Left ventricle myocardium superior (tissue), 1 donor: ENCODE results near the gene TMEM154. TPM values are rescaled to one million over a fixed set of nuclear protein-coding genes. Genes with fewer than 3 reads are reported as not detected.

ENCODE experiments used
- ATAC-seq: fragments of 200-7000 bp; cut with Tn5 transposase; one replicate; pipeline ENCODE4 v1.9.1; 2020; ENCODE audit warnings: mild to moderate bottlenecking, moderate library complexity
- DNase-seq: peaks from one replicate; pipeline ENCODE4 v3.0.0-alpha.2; 2020
- intact Hi-C: fragments of 100-400 bp; cut with micrococcal nuclease; formaldehyde crosslinking; loops from one replicate; pipeline ENCODE4 v1.11.0; 2022
- total RNA-seq: library from RNA; stranded (reverse); fragmentation: NEBNext Ultra II Directional; extraction: Animal tissue kit (Norgen Biotek cat#: 25700); gene quantifications from one replicate; pipeline ENCODE4 v1.2.1, GENCODE V29; 2021
- donor health status: DM: no; HTN: yes; CAD: no; lungs with severe emphysema.

TMEM154 gene
- total RNA-seq, 1 donor from 2014 or later, result 3.3 TPM

- ATAC-seq (no peak), DNase-seq (no peak)
- intact Hi-C loops, result no loop called here
Measured at GRCh38 chr4:152606753-152607152, 73.0 kb downstream of the TMEM154 start.

- DNase-seq, result no peak
Measured at GRCh38 chr4:152605641-152606335, 74.0 kb downstream of the TMEM154 start.

GRCh38 chr4:152605031-152605430, 74.8 kb downstream of the TMEM154 start:
- intact Hi-C loops, result no loop called here
- no peak for ATAC-seq
- no peak for DNase-seq

More at GRCh38 chr4:152605641-152606335, 74.0 kb downstream of the TMEM154 start:
- intact Hi-C loops, result no loop called here
- ATAC-seq, result peak; percentile 78

GRCh38 chr4:152601156-152601555, 78.6 kb downstream of the TMEM154 start:
- intact Hi-C loops, result no loop called here
- DNase-seq (no peak), ATAC-seq (no peak)

- intact Hi-C loops, result no loop called here
- DNase-seq, result no peak
- ATAC-seq, result no peak
Measured at GRCh38 chr4:152599636-152600035, 80.2 kb downstream of the TMEM154 start.

GRCh38 chr4:152599095-152599494, 80.7 kb downstream of the TMEM154 start:
- ATAC-seq, result no peak
- intact Hi-C loops, result no loop called here
- DNase-seq, result no peak

- DNase-seq, result no peak
- intact Hi-C loops, result no loop called here
- ATAC-seq, result no peak
Measured at GRCh38 chr4:152598454-152598853, 81.3 kb downstream of the TMEM154 start.

- DNase-seq (no peak), ATAC-seq (no peak)
- intact Hi-C loops, result no loop called here
Measured at GRCh38 chr4:152594978-152595925, 84.5 kb downstream of the TMEM154 start.

GRCh38 chr4:152594057-152594456, 85.7 kb downstream of the TMEM154 start:
- intact Hi-C loops, result no loop called here
- no peak for ATAC-seq
- no peak for DNase-seq

- no peak for ATAC-seq
- no peak for DNase-seq
- intact Hi-C loops, result no loop called here
Measured at GRCh38 chr4:152591876-152592275, 87.9 kb downstream of the TMEM154 start.

- ATAC-seq (peak; percentile 92), DNase-seq (peak; percentile 74)
- intact Hi-C loops, result no loop called here
Measured at GRCh38 chr4:152591396-152591795, 88.4 kb downstream of the TMEM154 start.

- ATAC-seq (peak; percentile 17), DNase-seq (no peak)
- intact Hi-C loops, result no loop called here
Measured at GRCh38 chr4:152590179-152591031, 89.4 kb downstream of the TMEM154 start.

- intact Hi-C loops, result no loop called here
- DNase-seq (no peak), ATAC-seq (no peak)
Measured at GRCh38 chr4:152588869-152589268, 90.9 kb downstream of the TMEM154 start.

- ATAC-seq (no peak), DNase-seq (no peak)
- intact Hi-C loops, result no loop called here
Measured at GRCh38 chr4:152587127-152587526, 92.7 kb downstream of the TMEM154 start.

GRCh38 chr4:152586668-152587067, 93.1 kb downstream of the TMEM154 start:
- intact Hi-C loops, result no loop called here

GRCh38 chr4:152585023-152585441, 94.8 kb downstream of the TMEM154 start:
- ATAC-seq (no peak), DNase-seq (no peak)
- intact Hi-C loops, result no loop called here

More at GRCh38 chr4:152586668-152587067, 93.1 kb downstream of the TMEM154 start:
- no peak for DNase-seq
- no peak for ATAC-seq

GRCh38 chr4:152581536-152582160, 98.1 kb downstream of the TMEM154 start:
- no peak for DNase-seq
- ATAC-seq, result no peak
- intact Hi-C loops, result no loop called here

GRCh38 chr4:152579916-152580315, 99.9 kb downstream of the TMEM154 start:
- no peak for ATAC-seq
- intact Hi-C loops, result no loop called here
- DNase-seq, result no peak
